ENCODE measurements around the gene PAX2.
"Not testable (repeated sequence)": the region's sequence is repeated elsewhere in the genome, so short reads cannot be mapped to it uniquely, and the experiment has no call there.

The PAX2 gene

DNA sequence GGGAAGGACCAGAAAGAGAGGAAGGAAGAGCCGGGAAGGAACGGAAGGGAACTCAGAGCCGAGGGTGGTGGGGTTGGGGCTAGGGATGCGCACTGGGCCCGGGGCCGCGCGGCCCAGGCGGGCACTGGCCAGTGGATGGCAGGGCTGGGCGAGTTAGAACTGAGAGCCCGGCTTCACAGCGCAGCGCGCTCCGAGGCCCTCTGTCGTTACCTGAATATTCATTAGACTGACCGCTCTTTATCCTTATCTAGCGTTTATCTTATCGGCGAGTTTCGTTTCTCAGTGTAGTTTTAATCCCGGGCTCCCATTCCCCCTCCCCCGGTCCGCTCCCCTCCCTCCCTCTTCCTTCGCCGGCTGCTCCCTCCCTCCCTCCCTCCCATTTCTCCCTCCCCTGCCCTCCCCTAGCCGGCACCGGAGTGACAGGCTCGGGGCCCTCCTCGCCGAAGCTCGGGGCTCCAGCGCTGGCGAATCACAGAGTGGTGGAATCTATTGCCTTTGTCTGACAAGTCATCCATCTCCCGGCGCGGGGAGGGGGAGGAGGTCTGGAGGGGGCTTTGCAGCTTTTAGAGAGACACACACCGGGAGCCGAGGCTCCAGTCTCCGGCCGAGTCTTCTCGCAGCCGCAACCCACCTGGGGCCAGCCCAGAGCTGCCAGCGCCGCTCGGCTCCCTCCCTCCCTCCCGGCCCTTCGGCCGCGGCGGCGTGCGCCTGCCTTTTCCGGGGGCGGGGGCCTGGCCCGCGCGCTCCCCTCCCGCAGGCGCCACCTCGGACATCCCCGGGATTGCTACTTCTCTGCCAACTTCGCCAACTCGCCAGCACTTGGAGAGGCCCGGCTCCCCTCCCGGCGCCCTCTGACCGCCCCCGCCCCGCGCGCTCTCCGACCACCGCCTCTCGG, at the start of gene PAX2:
TSS of gene PAX2 (plus strand) at position 596 of the 895 bp plus-strand sequence. CDS start 679 bp downstream, outside the sequence.
- no peak for DNase-seq

DNA sequence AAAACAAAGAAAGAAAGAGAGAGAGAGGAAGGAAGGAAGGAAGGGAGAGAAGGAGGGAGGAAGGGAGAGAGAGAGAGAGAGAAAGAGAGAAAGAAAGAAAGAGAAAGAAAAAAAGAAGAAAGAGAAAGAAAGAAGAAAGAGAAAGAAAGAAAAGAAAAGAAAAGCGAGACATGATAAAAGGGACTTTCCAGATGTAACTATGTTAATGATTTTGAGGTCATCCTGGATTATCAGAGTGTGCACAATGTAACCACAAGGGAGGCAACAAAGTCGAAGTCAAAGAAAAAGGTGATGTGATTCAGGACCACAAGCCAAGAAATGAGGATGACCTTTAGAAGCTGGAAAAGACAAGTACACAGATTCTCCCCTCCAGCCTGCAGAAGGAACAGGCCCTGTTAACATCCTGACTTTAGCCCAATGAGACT, 48.9 kb upstream of the PAX2 start:
- no peak for DNase-seq

DNA sequence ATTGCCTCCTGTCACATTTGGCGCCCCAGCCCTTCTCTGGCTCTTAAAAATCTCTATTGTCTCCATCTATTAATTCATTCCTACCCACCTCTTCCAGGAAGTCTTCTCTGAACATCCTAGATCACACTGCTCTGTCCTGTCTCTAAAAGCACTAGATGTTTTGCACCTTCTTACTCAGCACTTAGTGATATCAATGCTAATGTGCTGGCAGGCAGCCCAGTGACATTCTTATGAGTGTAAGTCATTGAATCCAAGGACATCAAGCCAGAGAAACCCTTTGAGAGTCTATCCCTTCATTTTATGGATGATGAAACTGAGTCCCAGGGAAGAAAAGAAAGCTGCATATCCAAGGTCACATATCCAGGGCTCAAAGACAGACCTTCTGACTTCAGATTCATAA, 48.3 kb upstream of the PAX2 start:
- DNase-seq, result no peak

DNA sequence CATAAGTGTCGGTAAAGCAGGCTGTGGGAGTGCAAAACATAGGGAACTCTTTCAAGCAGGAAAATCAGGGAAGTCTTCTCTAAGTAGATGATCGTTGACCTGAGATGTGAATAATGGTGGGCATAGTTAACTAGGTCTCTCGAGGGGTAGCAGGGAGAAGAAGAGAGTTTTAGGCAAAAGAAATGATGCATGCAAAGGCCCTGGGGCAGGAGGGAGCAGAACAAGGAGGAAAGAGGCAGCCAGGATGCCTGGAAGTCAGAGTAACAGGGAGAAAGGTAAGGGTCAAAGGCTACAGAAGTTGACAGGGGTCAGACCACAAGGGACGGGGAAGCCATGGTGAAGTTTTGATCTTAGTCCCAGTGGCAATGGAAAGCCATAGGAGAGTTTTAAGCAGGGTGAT, 47.8 kb upstream of the PAX2 start:
- no peak for DNase-seq

DNA sequence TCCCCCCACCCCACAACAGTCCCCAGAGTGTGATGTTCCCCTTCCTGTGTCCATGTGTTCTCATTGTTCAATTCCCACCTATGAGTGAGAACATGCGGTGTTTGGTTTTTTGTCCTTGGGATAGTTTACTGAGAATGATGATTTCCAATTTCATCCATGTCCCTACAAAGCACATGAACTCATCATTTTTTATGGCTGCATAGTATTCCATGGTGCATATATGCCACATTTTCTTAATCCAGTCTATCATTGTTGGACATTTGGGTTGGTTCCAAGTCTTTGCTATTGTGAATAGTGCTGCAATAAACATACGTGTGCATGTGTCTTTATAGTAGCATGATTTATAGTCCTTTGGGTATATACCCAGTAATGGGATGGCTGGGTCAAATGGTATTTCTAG, 43.7 kb upstream of the PAX2 start:
- DNase-seq, result not testable (repeated sequence)

DNA sequence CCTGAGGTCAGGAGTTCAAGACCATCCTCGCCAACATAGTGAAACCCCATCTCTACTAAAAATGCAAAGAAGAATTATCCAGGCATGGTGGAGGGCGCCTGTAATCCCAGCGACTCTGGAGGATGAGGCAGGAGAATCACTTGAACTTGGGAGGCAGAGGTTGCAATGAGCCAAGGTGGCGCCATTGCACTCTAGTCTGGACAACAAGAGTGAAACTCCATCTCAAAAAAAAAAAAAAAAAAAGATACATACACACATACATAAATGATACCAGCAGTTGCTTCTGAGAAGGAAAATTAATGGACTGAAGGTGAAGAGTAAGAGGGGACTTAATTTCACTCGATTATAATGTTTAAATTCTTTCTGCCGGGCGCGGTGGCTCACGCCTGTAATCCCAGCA, 40.2 kb upstream of the PAX2 start:
- no peak for DNase-seq

DNA sequence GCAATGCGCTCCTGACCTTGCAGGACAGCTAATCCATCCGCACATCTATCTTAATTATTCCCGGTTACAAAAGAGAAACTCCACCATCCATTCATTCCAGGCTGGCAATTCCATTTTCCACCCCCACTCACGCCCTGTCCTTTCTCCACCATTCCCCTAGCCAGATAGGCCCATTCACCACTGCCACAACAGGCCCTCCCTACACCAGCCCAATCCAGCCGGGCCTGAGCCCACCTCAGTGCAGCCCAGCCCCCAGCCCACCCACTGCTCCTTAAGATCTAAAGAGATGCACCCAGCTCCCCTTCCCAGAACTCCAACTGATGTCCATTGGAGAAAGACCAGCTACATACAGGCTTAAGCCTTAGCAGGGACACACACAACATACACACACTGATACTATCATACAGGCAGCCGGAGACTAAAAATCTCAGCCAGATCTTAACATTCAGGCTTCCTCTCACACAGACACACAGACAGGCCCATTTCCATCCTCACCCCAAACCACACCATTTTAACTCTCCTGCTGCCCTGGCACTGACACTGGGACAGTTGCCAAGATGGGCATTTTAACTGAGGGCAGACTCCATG, 38.0 kb upstream of the PAX2 start:
- no peak for DNase-seq

DNA sequence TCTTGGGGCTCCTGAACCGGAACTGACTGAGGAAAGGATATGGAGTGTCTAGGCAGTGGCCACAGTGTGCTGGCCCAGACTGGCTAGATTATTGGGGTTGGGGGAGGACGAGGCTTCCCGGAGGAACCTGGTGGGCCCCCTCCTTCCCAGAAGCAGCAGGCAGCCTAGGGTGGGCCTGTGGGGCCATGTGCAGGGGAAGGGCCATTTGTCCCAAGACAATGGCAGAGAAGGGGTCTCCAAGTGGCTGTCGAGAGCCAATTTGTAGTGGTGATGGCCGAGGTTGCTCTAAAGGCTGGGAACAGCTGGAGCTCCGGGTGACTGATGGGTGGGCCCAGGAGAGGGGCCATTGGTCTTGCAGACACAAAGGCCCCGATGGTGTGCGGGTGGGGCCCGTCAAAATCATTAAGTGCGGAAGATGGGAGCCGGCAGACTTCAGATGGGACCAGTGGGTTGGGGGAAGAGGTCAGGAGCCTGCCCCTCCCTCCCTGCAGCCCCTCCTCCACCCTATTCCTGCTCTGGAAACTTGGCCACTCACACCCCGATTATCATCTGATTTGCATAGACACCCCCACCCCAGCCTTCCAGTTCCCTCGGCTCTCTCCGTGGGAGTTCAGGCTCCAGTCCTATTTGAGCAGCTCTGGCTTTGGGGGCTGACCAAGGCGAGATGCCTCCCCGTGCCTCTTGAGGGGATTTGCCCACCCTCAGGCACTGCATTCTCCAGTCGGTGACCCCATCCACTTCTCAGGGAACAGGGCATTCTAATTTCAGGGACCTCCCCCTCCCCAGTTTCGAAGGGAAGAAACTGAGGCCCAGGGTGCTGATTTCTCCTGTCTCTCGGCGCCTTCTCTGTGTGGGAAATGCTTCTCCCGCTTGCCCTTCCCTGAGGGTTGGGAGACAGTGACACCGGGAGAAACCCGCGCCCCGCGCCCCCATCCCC, 36.0 kb upstream of the PAX2 start:
- DNase-seq, result no peak

DNA sequence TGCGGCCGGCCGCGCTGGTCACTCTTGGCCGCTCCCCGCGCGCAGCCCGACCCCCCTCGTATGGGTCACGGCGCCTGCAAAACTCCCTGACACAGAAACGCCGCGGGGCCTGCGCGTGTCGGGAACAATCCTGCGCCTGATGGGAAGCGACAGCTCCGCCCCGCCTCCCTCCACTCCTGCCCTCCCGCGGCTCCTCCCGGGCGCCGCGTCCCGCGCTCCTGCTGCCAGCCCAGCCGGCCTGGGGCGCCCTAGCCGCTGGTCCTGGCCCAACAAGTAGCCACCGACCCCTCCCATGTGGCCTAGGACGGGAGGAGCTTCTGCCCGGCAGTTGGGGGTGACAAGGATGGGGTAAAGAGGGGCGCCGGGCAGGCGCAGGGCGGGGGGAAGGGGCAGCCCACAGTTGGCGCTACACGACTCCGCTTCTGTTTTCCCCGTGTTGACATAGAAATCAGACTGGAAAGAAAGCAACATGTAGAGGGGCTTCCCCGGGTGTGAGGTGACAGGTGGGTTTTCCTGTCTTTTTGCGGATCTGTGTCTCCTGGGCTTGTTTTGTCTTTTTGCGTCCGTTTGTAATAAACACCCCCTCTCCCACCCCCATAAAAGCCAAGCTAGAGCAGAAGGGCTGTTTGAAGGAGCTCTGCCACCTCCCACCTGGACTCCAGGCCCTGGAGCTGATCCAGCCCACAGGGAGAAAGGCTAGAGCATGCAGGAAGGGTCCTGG, 35.1 kb upstream of the PAX2 start:
- no peak for DNase-seq

DNA sequence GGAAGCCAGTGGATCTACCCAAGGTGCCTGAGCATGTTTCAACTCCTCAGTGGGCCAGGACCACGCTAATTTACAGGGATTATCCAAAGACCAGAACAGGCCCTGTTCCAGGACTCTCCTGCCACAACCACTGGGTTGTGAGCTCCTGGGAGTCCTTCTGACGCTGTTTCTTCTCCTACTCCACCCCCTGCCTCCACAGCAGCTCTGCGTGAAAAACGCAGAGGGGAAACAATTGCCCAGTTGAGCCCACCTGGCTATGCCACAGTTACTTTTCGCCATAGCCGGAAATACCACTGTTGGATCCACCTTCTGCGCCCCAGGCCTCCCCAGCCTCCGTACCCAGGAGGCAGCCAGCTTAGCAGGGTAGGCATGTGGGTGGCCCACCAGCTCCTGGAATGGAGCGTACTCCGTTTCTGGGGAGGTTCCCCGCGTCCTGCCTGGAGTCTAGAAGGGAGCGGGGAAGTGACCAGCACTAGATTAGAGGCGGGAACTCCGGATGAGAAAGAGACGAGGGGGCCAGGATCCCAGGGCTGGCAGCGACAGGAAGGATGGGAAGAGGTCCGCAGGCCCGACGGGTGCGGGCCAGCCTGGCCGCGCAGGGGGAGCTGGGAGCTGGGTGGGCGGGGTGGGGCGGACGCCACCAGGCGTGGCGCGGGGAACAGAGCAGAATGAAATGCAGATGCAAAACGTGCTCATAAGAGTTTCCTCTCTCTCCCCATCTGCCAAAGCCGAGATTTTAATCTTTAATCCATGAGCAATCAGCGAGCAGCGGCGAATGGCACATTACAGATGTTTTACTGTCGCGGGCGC, 32.1 kb upstream of the PAX2 start:
- no peak for DNase-seq

DNA sequence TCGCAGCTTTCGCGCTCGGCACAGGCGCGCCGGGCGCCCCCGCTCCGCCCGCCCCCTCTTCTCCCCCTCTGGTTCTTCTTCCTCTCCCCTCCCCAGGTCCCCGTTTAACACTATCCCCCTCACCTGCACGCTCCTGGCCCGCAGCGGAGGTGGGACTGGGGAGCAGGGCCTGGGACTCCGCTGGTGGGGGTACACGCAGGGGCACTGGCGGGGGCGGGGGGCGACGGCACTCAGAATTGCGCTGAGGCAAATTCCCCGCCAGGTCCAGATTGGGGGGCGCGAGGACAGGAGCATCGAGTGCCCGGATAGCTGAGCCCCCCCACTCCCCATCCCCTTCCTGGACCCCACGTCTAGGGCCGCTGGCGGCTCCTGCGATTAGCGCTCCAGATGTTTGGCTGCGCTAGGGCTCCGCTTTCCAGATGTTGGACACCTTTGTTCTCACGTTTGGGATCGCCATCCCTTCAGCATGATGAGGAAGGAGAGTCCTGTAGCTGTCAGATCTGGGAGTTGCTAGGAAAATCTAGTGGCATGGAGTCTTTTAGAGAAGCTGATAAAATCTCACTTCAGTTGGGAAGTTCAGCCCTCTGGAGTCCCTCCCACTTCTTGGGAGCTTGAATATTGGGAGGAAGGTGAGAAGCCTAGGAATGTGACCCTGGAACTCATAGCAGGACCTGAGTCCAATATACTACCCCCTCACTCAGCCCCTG, 31.4 kb upstream of the PAX2 start:
- no peak for DNase-seq

DNA sequence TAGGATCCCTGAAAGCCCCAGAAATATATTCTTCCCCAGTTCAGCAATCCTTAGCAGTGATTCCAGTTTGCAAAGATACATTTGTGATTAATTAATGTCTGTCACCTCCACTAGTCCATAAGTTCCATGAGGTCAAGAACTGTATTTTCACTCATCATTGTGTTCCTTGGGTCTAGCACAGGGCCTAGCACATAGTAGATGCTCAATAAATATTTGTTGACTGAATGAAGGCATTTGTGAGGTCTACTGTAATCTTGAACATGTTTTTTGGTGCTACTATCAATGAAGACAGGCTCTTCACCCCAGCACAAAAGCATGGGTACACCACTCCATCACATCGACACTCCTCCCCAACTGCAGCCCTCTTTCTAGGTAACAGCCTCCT, 30.8 kb upstream of the PAX2 start:
- DNase-seq, result no peak

DNA sequence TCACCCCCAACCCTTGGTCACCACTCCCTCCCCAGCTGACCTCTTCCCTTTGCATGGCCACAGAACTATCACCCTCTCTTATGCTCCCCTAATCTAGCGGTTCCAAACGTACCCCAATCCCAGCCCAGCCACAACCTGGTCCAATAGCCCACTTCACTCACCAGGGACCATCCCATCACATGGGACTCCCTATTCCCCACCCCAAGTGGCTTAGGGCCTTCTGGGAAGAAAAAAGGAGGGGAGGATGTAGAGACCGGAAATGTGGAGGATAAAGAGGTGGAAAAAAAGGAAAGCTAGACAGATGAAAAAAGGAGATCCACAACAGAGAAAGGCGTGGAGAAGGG, 30.3 kb upstream of the PAX2 start:
- no peak for DNase-seq

DNA sequence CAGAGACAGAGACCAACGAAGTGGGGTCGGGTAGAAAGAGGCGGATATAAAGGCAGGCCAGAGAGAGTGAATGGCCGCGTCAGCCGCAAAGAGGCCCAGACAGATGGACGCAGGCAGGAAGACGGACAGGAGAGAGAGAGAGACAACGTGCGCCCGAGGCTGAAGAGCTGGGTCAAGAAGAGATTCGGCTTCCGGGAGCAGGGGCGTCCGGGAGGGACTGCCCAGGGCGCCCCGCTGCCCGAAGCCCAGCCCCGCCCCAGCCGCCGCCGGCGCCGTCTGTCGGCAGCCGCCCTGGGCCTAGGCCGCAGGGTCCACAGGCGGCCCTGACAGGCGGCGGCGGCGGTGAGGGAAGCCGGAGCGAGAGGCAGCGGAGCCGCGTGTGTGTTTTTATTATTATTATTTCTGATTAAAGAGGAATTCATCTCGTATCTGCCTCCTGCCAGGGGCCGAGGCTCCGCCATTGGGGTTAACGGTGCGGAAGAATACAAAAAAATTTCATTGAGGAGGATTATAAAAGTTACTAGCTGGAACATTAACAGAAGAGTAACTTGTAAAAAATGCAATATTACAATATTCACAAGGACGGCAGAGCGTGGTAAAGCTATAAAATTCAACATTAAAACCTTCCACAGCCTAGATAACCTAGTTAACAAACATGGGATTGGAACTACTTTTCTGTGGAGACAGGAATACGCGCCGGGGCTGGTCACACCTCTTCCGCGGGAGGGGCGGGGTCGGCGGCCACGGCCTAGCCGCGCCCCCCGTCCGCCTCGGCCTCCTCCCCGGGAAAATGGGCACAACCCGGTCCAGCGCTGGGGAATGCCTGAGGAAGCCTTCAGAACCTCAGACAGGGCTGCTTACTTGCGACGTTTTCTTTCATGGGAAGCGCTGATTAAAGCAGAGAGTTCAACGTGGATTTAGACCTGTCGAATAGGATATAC, 29.7 kb upstream of the PAX2 start:
- no peak for DNase-seq

DNA sequence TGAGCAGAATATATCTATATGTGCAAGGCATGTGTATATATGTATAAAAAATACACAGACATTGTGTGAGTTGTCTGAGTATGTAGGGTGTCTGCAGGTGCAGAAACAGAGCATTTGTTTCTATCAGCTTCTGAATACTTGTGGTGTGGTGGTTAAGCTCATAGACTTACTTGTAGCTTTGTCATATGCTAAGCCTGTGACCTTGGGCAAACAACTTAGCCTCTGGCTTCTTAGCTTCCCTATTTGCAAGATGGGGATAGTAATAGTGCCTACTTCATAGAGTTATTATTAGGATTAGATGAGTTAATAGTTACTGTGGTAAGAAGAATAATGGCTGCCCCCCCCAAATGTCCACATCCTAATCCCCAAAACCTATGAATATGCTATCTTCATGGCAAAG, 28.2 kb upstream of the PAX2 start:
- DNase-seq, result no peak

DNA sequence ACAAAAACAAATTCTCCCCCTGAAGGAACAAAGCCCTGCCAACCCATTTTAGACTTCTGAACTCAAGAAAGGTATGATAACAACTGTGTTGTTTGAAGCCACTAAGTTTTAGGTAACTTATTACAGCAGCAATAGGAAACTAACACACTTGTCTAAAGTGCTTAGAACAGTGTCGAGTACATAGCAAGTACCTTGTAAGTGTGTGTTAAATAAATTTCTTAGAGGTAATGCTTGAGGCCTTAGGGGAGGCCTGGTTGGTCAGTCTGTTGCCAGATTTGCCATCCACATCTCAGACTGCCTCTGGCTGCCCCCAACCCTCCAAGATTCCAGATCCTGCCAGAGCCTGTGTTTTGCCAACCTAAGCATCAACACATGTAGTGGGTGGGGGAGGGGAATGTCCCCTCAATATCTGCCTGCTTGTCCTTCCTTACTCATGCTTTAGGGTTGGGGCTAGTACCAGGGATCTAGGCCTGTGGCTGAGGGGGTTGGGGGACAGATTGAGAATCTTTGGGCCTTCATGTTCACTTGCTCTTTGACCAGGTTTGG, 27.1 kb upstream of the PAX2 start:
- DNase-seq, result no peak

DNA sequence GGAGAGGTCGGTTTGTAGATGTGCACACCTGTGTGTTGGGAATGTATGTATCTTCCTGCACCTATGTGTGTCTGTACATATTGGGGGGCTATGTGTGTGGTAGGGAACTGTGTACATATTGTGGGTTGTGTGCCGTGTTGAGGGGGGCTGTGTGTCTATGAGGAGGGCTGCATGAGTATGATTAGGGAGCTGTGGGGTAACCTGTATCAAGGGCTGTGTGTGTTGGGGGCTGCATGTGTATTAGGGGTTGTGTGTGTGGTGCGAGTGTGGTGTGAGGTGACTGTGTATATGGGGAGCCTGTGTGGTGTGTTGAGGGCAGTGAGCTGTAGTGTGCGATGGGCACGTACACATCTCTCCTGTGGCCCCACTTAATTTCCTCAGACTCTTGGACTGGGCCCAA, 22.2 kb upstream of the PAX2 start:
- no peak for DNase-seq

DNA sequence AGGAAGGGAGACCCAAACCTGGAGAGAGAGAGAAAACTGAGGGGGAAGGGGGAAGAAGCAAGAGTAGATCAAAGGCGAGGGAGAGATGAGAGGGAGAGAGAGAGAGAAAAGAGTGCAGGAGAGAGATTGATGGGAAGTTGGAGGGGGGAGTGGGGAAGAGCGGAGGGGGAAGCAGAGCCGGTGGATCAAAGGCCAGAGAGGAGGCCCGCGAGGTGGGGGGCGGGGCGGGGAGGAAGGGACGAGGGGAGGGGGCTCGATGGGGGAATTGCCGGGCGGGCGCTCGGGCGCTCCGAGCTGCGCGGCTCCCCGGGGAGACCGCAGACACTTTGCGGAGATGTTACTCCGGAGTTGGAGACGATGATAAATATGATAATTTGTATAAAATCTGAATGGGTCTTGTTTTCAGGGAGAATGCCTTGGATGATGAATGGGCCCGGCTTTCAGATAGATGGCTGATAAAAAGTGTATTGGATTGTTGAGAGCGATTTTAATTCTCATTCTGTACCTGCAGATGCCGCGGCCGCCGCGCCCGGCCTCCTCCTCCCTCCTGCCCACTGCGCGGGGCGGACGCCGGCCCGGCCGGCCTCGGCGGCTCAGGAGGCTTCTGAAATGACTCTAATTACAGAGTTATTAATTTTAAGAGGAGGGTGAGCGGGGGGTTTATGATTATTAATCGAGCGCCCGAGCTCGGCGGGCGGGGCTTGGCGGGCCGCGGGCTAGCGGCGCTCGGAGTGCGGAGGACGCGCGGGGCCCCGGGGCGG, 21.4 kb upstream of the PAX2 start:
- DNase-seq, result no peak

DNA sequence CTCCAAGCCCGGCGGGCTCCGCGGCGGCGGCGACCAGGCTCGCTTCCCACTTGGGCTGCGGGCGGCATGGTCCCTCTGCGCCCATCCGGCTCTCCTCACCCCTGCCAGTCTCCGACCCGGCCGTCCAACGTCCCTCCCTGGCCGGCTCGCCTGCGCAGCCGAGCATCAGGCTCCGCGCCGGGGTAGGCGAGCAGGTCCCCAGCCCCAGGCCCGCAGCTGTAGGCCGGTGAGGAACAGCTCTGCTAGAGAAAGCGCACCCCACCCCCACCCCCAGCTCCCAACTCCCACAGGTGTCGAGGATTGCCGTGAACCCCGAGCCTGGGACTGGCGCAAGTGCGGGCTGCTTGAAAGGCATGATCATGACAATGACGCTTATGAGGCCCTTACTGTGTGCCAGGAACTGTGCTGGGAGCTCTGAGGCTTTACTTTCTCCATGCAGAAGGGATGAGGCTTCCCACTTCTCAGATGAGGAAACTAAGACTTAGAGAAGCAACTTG, 20.8 kb upstream of the PAX2 start:
- DNase-seq, result no peak

All from GOT3 (cell line).